Measurements from ENCODE around the gene CDKAL1.

DNA sequence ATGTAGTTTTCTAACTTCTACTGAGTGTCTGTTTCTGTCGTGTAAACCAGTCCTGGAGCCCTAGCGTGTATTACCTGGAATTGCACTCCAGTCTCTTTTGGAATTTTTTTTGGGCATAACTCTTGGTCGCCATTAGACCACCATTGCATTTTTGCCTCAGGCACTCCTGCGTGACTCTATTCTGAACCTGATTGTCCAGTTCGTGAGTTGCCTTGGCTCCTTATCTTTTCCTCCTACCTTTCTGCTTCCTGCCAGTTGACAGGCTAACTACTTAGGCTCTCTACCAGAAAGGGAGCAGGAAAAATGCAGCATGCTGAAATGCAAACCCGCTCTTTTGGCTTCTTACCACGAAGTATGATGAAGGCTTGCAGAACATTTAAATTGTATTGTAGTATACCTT is 568.4 kb downstream of the CDKAL1 start:
- TF ChIP-seq ZNF274 (IDR thresholded peaks at IDR 0.05; ENCODE audit: low read depth, low read length): no peak
- no peak for TF ChIP-seq YY1 (IDR thresholded peaks at IDR 0.05; ENCODE audit: insufficient read depth, insufficient read length)
